ENCODE data around the gene FAM210B.

DNA sequence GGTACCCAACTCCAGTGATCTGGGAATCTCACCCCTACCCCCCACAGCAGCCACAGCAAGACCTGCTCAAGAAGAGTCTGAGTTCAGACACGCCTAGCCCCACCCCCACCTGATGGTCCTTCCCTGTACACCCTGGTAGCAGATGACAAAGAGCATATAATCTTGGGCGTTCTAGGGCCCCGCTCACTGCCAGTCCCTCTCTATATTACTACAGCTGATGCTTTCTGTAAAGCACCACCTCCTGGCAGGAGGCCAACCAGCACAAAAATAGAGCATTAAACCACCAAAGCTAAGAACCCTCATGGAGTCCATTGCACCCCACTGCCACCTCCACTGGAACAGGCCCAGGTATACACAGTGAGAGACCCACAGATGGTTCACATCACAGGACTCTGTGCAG is 42.3 kb upstream of the FAM210B start:
- TF ChIP-seq, protein P1, sequence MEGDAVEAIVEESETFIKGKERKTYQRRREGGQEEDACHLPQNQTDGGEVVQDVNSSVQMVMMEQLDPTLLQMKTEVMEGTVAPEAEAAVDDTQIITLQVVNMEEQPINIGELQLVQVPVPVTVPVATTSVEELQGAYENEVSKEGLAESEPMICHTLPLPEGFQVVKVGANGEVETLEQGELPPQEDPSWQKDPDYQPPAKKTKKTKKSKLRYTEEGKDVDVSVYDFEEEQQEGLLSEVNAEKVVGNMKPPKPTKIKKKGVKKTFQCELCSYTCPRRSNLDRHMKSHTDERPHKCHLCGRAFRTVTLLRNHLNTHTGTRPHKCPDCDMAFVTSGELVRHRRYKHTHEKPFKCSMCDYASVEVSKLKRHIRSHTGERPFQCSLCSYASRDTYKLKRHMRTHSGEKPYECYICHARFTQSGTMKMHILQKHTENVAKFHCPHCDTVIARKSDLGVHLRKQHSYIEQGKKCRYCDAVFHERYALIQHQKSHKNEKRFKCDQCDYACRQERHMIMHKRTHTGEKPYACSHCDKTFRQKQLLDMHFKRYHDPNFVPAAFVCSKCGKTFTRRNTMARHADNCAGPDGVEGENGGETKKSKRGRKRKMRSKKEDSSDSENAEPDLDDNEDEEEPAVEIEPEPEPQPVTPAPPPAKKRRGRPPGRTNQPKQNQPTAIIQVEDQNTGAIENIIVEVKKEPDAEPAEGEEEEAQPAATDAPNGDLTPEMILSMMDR (IDR thresholded peaks at IDR 0.05): no peak
- TF ChIP-seq POLR2A (IDR thresholded peaks at IDR 0.05): no peak
